Esophagus squamous epithelium (tissue), 5 donors: ENCODE results near the gene CLN3. TPM values are rescaled to one million over a fixed set of nuclear protein-coding genes. Genes with fewer than 3 reads are reported as not detected.
"Not testable (repeated sequence)": the region's sequence is repeated elsewhere in the genome, so short reads cannot be mapped to it uniquely, and the experiment has no call there.

Experiments used
- DNase-seq: peaks from one replicate; lab custom pipeline; 2025; lab: John Stamatoyannopoulos, UW
- H3K27ac ChIP-seq, 4 donors: fragments of 200-600 bp; sonication (generic); one replicate each; pipeline ENCODE4 v1.5.1; 2016 to 2019; ENCODE audit warnings: mild to moderate bottlenecking in 1 of 4
- H3K27me3 ChIP-seq, 4 donors: fragments of 200-600 bp; sonication (generic); 1 replicate in 3 of 4; 2 replicates in 1 of 4; pipeline versions ENCODE4 v1.5.1 to v1.6.0; 2017 to 2021; ENCODE audit warnings: antibody characterized with exemption in 1 of 4
- H3K36me3 ChIP-seq, 3 donors: fragments of 200-600 bp; sonication (generic); one replicate each; pipeline ENCODE4 v1.5.1; 2016 to 2019
- H3K4me1 ChIP-seq, 3 donors: fragments of 200-600 bp; sonication (generic); one replicate each; pipeline ENCODE4 v1.5.1; 2017 to 2019
- H3K4me3 ChIP-seq, 4 donors: fragments of 200-600 bp; sonication (generic); 1 replicate in 3 of 4; 2 replicates in 1 of 4; pipeline ENCODE4 v1.5.1; 2016 to 2019; ENCODE audit warnings: mild to moderate bottlenecking in 2 of 4, moderate library complexity in 1 of 4
- H3K9me3 ChIP-seq, 3 donors: fragments of 200-600 bp; sonication (generic); one replicate each; pipeline ENCODE4 v1.5.1; 2016 to 2019
- CTCF ChIP-seq, 6 experiments: fragments of 450-650 bp in 4 of 6; fragments of 200-600 bp in 2 of 6; sonication (generic) in 2 of 6; IDR thresholded peaks; one replicate each; pipeline ENCODE4 v1.5.1; 2016 to 2019; ENCODE audit warnings: antibody characterized with exemption in 6 of 6, mild to moderate bottlenecking in 4 of 6, moderate library complexity in 4 of 6
- POLR2A ChIP-seq, 4 donors: fragments of 450-650 bp; IDR thresholded peaks; one replicate each; pipeline ENCODE4 v1.6.1; 2017; ENCODE audit warnings: antibody characterized with exemption in 4 of 4, mild to moderate bottlenecking in 4 of 4, moderate library complexity in 3 of 4
- WGBS, 2 donors: methylation state at CpG; one replicate each; pipeline ENCODE4 v1.1.5; 2018; 5-methylcytosine and 5-hydroxymethylcytosine counted together
- intact Hi-C: fragments of 100-400 bp; cut with DNase I; formaldehyde crosslinking; loops from one replicate; pipeline ENCODE4 v1.15.0; 2022
- total RNA-seq, 4 donors: library from RNA; depleted of rRNA; stranded (reverse); fragments of >200 nt; gene quantifications; one replicate each; pipeline ENCODE4 v1.1.0, GENCODE V29; 2016
- donor health status: DM: yes; HTN: yes; CAD: no.

Gene CLN3
- total RNA-seq, 4 donors from 2014 or later = 12.2 to 40.2 (median 19.0) TPM

GRCh38 chr16:28529124-28529523, 37.2 kb upstream of the CLN3 start:
- H3K4me1 ChIP-seq = peaks cover 18 to 30% (median 18%) of the 10 kb centered on the region in 3 donors
- intact Hi-C loops = no loop called here
- no peak for TF ChIP-seq CTCF (IDR thresholded peaks at IDR 0.05)
- no peak for TF ChIP-seq POLR2A (IDR thresholded peaks at IDR 0.05)
- no peaks in the 10 kb centered on the region for H3K27me3 ChIP-seq
- no peak overlapping the region for H3K4me3 ChIP-seq
- H3K36me3 ChIP-seq = no peaks in the 10 kb centered on the region
- H3K27ac ChIP-seq = no peak overlapping the region
- no peaks in the 10 kb centered on the region for H3K9me3 ChIP-seq
- no peak for DNase-seq

- Histone ChIP-seq H3K4me3 (no peak overlapping the region), H3K4me1 (peaks cover 11 to 29% (median 11%) of the 10 kb centered on the region in 3 donors), H3K36me3 (no peaks in the 10 kb centered on the region), H3K27me3 (no peaks in the 10 kb centered on the region), H3K9me3 (no peaks in the 10 kb centered on the region), H3K27ac (no peak overlapping the region)
- no peak for DNase-seq
- intact Hi-C loops = no loop called here
- no peak for TF ChIP-seq POLR2A (IDR thresholded peaks at IDR 0.05)
- WGBS, 2 donors = 80 to 87% methylated on average over 2 to 5 of the region's 5 CpGs
Measured at GRCh38 chr16:28528463-28528867, 36.6 kb upstream of the CLN3 start.

- Histone ChIP-seq H3K9me3 (no peaks in the 10 kb centered on the region), H3K4me1 (peaks cover 6 to 24% (median 8%) of the 10 kb centered on the region in 3 donors), H3K27me3 (no peaks in the 10 kb centered on the region), H3K4me3 (no peak overlapping the region), H3K27ac (no peak overlapping the region), H3K36me3 (no peaks in the 10 kb centered on the region)
- no peak for DNase-seq
- TF ChIP-seq POLR2A (IDR thresholded peaks at IDR 0.05) (no peak), CTCF (IDR thresholded peaks at IDR 0.05) (no peak)
- intact Hi-C loops = no loop called here
- WGBS, 2 donors = 83 to 89% methylated on average over 5 of the region's 5 CpGs
Measured at GRCh38 chr16:28527985-28528384, 36.1 kb upstream of the CLN3 start.

GRCh38 chr16:28527100-28527785, 35.4 kb upstream of the CLN3 start:
- H3K27me3 ChIP-seq, H3K9me3 ChIP-seq, H3K27ac ChIP-seq, H3K36me3 ChIP-seq, intact Hi-C loops, DNase-seq, H3K4me3 ChIP-seq: not testable (repeated sequence)
- peaks cover 2 to 17% (median 5%) of the 10 kb centered on the region in 3 donors for H3K4me1 ChIP-seq
- 91 to 94% methylated on average over 5 of the region's 7 CpGs for WGBS, 2 donors

GRCh38 chr16:28526201-28527099, 34.6 kb upstream of the CLN3 start:
- Histone ChIP-seq H3K4me1 (peaks cover 0 to 9% (median 0%) of the 10 kb centered on the region in 3 donors), H3K9me3 (no peaks in the 10 kb centered on the region), H3K4me3 (no peak overlapping the region), H3K36me3 (no peaks in the 10 kb centered on the region), H3K27ac (no peak overlapping the region), H3K27me3 (no peaks in the 10 kb centered on the region)
- TF ChIP-seq POLR2A (IDR thresholded peaks at IDR 0.05) (no peak), CTCF (IDR thresholded peaks at IDR 0.05) (no peak)
- 76 to 84% methylated on average over 11 of the region's 11 CpGs for WGBS, 2 donors
- no peak for DNase-seq
- intact Hi-C loops = no loop called here

GRCh38 chr16:28524681-28525171, 32.9 kb upstream of the CLN3 start:
- H3K27me3 ChIP-seq = no peaks in the 10 kb centered on the region

More at GRCh38 chr16:28524681-28525171, 32.9 kb upstream of the CLN3 start:
- Histone ChIP-seq H3K4me1 (peaks cover 0 to 7% (median 0%) of the 10 kb centered on the region in 3 donors), H3K27ac (no peak overlapping the region), H3K4me3 (no peak overlapping the region), H3K9me3 (no peaks in the 10 kb centered on the region), H3K36me3 (no peaks in the 10 kb centered on the region)
- WGBS, 2 donors = 66 to 70% methylated on average over 6 of the region's 6 CpGs
- DNase-seq = no peak
- TF ChIP-seq CTCF (IDR thresholded peaks at IDR 0.05) (no peak), POLR2A (IDR thresholded peaks at IDR 0.05) (no peak)
- intact Hi-C loops = no loop called here
